Stomach (tissue), 9 donors: ENCODE measurements around the gene EFNA3. TPM values are rescaled to one million over a fixed set of nuclear protein-coding genes. Genes with fewer than 3 reads are reported as not detected.

Experiments used
- DNase-seq, 2 donors: peaks; one replicate each; pipeline versions ENCODE4 v3.0.0 to v3.0.0-alpha.2; 2013 to 2019
- H3K27ac ChIP-seq, 5 donors: fragments of 200-600 bp in 4 of 5; sonication (generic) in 4 of 5; one replicate each; pipeline ENCODE4 v1.5.1; 2013 to 2019; ENCODE audit warnings: mild to moderate bottlenecking in 1 of 5, moderate library complexity in 1 of 5
- H3K27me3 ChIP-seq, 3 donors: fragments of 200-600 bp; sonication (generic); one replicate each; pipeline ENCODE4 v1.5.1; 2017 to 2019; ENCODE audit warnings: mixed run types in 1 of 3
- H3K36me3 ChIP-seq, 4 donors: fragments of 200-600 bp; sonication (generic); 1 replicate in 3 of 4; 2 replicates in 1 of 4; pipeline ENCODE4 v1.5.1; 2016 to 2019
- H3K4me1 ChIP-seq, 4 donors: fragments of 200-600 bp; sonication (generic); one replicate each; pipeline ENCODE4 v1.5.1; 2016 to 2019
- H3K4me3 ChIP-seq, 4 donors: fragments of 200-600 bp; sonication (generic) in 3 of 4; one replicate each; pipeline ENCODE4 v1.5.1; 2016 to 2019; ENCODE audit warnings: mild to moderate bottlenecking in 1 of 4
- H3K9me3 ChIP-seq, 4 donors: fragments of 200-600 bp; sonication (generic); one replicate each; pipeline ENCODE4 v1.5.1; 2016 to 2019
- CTCF ChIP-seq, 7 experiments: fragments of 450-650 bp in 4 of 7; fragments of 200-600 bp in 3 of 7; sonication (generic) in 3 of 7; IDR thresholded peaks; one replicate each; pipeline ENCODE4 v1.5.1; 2016 to 2019; ENCODE audit warnings: antibody characterized with exemption in 7 of 7, control low read depth in 2 of 7, mild to moderate bottlenecking in 1 of 7
- EP300 ChIP-seq: sonication (generic); formaldehyde crosslinking; IDR thresholded peaks from one replicate; pipeline ENCODE4 v1.6.1; 2017; ENCODE audit warnings: antibody characterized with exemption
- POLR2A ChIP-seq, 4 donors: fragments of 450-650 bp; IDR thresholded peaks; one replicate each; pipeline ENCODE4 v1.6.1; 2016; ENCODE audit warnings: antibody characterized with exemption in 4 of 4, control low read depth in 2 of 4, mild to moderate bottlenecking in 1 of 4, moderate library complexity in 1 of 4
- POLR2AphosphoS5 ChIP-seq, 3 donors: sonication (generic); formaldehyde crosslinking; IDR thresholded peaks; one replicate each; pipeline ENCODE4 v1.6.1; 2016; ENCODE audit warnings: antibody characterized with exemption in 3 of 3
- WGBS, 5 donors: extraction: QIAGEN DNeasy Blood & Tissue Kit in 3 of 5; methylation state at CpG; one replicate each; pipeline versions ENCODE4 v1.1.5 to v1.1.7; 2013 to 2018; 5-methylcytosine and 5-hydroxymethylcytosine counted together
- intact Hi-C: fragments of 100-400 bp; cut with DNase I; formaldehyde crosslinking; loops from one replicate; pipeline ENCODE4 v1.15.1; 2023; ENCODE audit warnings: low total_unique reads
- polyA plus RNA-seq, 3 donors: library from polyadenylated mRNA; stranded (reverse); fragments of 200-250 nt; gene quantifications; one replicate each; pipeline ENCODE4 v1.2.3, GENCODE V29; 2013
- total RNA-seq, 5 donors: library from RNA; depleted of rRNA; stranded (reverse); fragments of >200 nt; gene quantifications; one replicate each; pipeline versions ENCODE4 v1.1.0 to v1.2.3, GENCODE V29; 2014 to 2016
- donor health status: healthy with polysubstance abuse.
- donor health status: Bipolar disorder and iron deficiency.
- donor health status: healthy.

EFNA3 gene
- total and polyA plus RNA-seq, 8 donors: 0.76 to 4.9 (median 1.5) TPM; not detected in 5

GRCh38 chr1:155044365-155044764 lies 34.3 kb upstream of the EFNA3 start:
- Histone ChIP-seq H3K36me3 (no peaks in the 10 kb centered on the region), H3K27me3 (no peaks in the 10 kb centered on the region), H3K9me3 (no peaks in the 10 kb centered on the region), H3K4me3 (no peak overlapping the region), H3K4me1 (peaks cover 14 to 39% (median 32%) of the 10 kb centered on the region in 4 donors), H3K27ac (peak overlapping the region; percentile 53 to 81 (median 77))
- intact Hi-C loops: no loop called here
- WGBS, 5 donors: 83 to 90% (median 87%) methylated on average over 6 of the region's 6 CpGs
- DNase-seq: no peak
- TF ChIP-seq CTCF (IDR thresholded peaks at IDR 0.05): no peak
- no peak for TF ChIP-seq EP300
- TF ChIP-seq POLR2AphosphoS5 (IDR thresholded peaks at IDR 0.05): no peak
- no peak for TF ChIP-seq POLR2A (IDR thresholded peaks at IDR 0.05)

- WGBS, 5 donors: 38 to 52% (median 47%) methylated on average over 7 of the region's 7 CpGs
Observed at GRCh38 chr1:155044812-155045657, 33.6 kb upstream of the EFNA3 start.

GRCh38 chr1:155048449-155049334 lies 29.9 kb upstream of the EFNA3 start:
- intact Hi-C loops: no loop called here
- WGBS, 5 donors: 78 to 88% (median 81%) methylated on average over 8 of the region's 8 CpGs
- H3K4me3 ChIP-seq: no peak overlapping the region
- H3K9me3 ChIP-seq: no peaks in the 10 kb centered on the region
- TF ChIP-seq CTCF (IDR thresholded peaks at IDR 0.05) (no peak), EP300 (no peak), POLR2AphosphoS5 (IDR thresholded peaks at IDR 0.05) (no peak), POLR2A (IDR thresholded peaks at IDR 0.05) (no peak)
- H3K27ac ChIP-seq: peak overlapping the region in 1 of 5 donors; percentile 93
- no peak for DNase-seq
- H3K27me3 ChIP-seq: no peaks in the 10 kb centered on the region
- H3K36me3 ChIP-seq: peaks cover 0 to 5% (median 2%) of the 10 kb centered on the region in 4 donors
- H3K4me1 ChIP-seq: peaks cover 45 to 62% (median 62%) of the 10 kb centered on the region in 4 donors

More at GRCh38 chr1:155044812-155045657, 33.6 kb upstream of the EFNA3 start:
- DNase-seq: peak; percentile 88 to 91
- intact Hi-C loops: no loop called here
- H3K9me3 ChIP-seq: no peaks in the 10 kb centered on the region
- no peaks in the 10 kb centered on the region for H3K27me3 ChIP-seq
- peaks cover 20 to 44% (median 38%) of the 10 kb centered on the region in 4 donors for H3K4me1 ChIP-seq
- H3K4me3 ChIP-seq: no peak overlapping the region
- H3K27ac ChIP-seq: peak overlapping the region; percentile 33 to 81 (median 54)
- no peak for TF ChIP-seq POLR2A (IDR thresholded peaks at IDR 0.05)
- TF ChIP-seq EP300: no peak
- peak in 2 of 3 donors; percentile 18 to 75 for TF ChIP-seq POLR2AphosphoS5 (IDR thresholded peaks at IDR 0.05)
- peak in 5 of 7 experiments; percentile 56 to 82 (median 74) for TF ChIP-seq CTCF (IDR thresholded peaks at IDR 0.05)
- H3K36me3 ChIP-seq: no peaks in the 10 kb centered on the region
